ENCODE results near the gene KIF26B. TPM values are rescaled to one million over a fixed set of nuclear protein-coding genes. Genes with fewer than 3 reads are reported as not detected.
"Not testable (repeated sequence)": the region's sequence is repeated elsewhere in the genome, so short reads cannot be mapped to it uniquely, and the experiment has no call there.

KIF26B gene
- total RNA-seq, 1 donor from 2014 or later: 0.49 TPM

DNA sequence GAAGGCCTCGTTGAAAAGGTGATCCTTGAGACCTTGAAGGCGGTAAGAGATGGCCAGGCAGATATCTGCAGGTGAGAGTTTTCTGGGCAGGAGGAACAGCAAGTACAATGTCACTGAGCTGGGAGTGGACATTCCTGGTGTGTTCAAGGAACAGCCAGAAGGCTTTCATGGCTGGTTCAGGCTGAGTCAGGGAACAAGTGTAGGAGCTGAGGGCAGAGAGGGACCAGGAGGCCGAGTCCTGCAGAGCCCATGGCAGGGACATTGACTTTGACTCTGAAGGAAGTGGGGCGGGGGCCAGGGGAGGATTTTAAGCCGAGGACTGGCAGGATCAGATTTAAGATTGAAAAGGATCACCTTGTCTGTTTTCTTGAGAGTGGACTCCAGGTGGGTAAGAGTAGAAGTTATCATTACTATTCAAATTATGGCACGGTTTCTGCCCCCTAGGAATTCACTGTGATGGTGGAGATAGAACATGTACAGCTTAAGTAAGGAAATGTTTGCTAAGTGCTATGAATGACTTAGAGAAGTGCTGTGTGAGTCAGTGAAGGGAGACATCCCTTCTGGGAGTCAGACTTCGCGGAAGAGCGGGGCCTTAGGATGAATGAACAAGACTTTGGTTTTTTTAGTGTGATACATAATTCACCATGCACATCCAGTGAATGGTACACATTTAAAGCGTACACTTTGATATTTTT, 202.3 kb downstream of the KIF26B start:
- Histone ChIP-seq H3K9me3 (no peaks in the 10 kb centered on the region), H3K4me3 (no peak overlapping the region), H3K36me3 (no peaks in the 10 kb centered on the region), H3K27ac (no peak overlapping the region), H3K4me1 (no peaks in the 10 kb centered on the region), H3K27me3 (no peaks in the 10 kb centered on the region)
- intact Hi-C loops (cut with DNase I): no loop called here
- no peak for DNase-seq (ENCODE audit: extremely low spot score in 2 of 2)
- TF ChIP-seq POLR2AphosphoS5 (IDR thresholded peaks at IDR 0.05; ENCODE audit: insufficient read depth in 1 of 2, low read depth in 1 of 2): no peak
- TF ChIP-seq, protein P1, sequence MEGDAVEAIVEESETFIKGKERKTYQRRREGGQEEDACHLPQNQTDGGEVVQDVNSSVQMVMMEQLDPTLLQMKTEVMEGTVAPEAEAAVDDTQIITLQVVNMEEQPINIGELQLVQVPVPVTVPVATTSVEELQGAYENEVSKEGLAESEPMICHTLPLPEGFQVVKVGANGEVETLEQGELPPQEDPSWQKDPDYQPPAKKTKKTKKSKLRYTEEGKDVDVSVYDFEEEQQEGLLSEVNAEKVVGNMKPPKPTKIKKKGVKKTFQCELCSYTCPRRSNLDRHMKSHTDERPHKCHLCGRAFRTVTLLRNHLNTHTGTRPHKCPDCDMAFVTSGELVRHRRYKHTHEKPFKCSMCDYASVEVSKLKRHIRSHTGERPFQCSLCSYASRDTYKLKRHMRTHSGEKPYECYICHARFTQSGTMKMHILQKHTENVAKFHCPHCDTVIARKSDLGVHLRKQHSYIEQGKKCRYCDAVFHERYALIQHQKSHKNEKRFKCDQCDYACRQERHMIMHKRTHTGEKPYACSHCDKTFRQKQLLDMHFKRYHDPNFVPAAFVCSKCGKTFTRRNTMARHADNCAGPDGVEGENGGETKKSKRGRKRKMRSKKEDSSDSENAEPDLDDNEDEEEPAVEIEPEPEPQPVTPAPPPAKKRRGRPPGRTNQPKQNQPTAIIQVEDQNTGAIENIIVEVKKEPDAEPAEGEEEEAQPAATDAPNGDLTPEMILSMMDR (IDR thresholded peaks at IDR 0.05): no peak
- no peak for TF ChIP-seq POLR2A (IDR thresholded peaks at IDR 0.05)

DNA sequence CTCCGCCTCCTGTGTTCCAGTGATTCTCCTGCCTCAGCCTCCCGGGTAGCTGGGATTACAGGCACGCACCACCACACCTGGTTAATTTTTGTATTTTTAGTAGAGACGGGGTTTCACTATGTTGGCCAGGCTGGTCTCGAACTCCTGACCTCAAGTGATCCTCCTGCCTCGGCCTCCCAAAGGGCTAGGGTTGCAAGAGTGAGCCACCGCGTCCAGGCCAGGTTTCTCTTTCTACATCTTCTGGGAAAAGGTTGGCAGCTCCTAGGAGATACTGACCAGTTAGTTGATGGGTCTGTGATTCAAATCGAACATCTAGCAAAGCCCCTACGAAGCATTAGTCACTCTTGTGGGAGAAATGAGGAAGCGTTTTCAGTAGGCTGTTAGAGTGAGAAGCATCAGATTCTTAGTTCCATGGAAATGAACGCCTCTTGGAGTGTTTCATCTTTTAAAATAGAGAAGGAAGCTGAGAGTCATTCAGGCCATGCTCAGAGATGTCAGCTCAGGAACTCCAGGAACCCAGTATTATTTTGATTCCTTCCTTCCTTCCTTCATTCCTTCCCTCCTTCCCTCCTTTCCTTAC, 204.4 kb downstream of the KIF26B start:
- H3K9me3 ChIP-seq; H3K4me1 ChIP-seq; H3K36me3 ChIP-seq; intact Hi-C loops (cut with DNase I); DNase-seq (ENCODE audit: extremely low spot score in 2 of 2); H3K27ac ChIP-seq; H3K4me3 ChIP-seq; H3K27me3 ChIP-seq: not testable (repeated sequence)

DNA sequence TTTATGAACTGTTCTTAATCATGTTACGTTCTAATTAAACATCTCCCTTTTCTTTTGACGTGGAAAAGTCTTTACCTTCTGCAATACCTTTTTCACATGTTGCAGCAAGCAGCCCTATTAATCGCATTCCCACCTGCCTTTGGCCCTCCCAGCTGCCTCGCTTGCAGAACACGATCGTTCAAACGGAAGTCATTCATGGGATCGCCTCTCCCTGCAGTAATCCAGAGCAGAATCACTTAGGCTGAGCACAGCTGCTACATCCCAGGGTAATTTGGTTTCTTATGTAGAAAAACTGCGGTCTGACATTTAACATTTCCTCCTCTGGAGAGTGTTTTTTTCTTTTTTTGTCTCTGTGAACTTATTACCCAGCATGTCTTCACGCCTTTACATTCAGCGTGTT, 206.3 kb downstream of the KIF26B start:
- intact Hi-C loops (cut with DNase I): no loop called here
- Histone ChIP-seq H3K9me3 (no peaks in the 10 kb centered on the region), H3K27me3 (no peaks in the 10 kb centered on the region), H3K36me3 (no peaks in the 10 kb centered on the region), H3K4me1 (no peaks in the 10 kb centered on the region), H3K4me3 (no peak overlapping the region), H3K27ac (no peak overlapping the region)
- TF ChIP-seq POLR2AphosphoS5 (IDR thresholded peaks at IDR 0.05; ENCODE audit: insufficient read depth in 1 of 2, low read depth in 1 of 2) (no peak), POLR2A (IDR thresholded peaks at IDR 0.05) (no peak)
- TF ChIP-seq, protein P1 (IDR thresholded peaks at IDR 0.05): no peak
- DNase-seq (ENCODE audit: extremely low spot score in 2 of 2): no peak

DNA sequence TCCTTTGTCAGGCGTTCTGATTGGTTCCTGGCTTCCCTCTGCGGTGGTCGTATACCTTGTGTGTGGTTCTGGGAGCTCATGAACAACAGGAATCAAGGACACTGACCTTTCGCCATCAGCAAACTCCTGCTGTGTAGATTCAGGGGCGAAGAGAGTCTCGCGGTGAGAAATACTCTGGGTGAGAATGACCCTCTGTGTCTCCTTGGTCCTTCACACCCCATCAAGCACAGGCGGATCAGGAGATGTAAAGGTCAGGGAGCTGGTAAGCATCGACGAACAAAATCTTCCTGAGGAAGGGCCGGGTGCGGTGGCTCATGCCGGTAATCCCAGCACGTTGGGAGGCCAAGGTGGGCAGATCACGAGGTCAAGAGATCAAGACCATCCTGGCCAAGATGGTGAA, 207.2 kb downstream of the KIF26B start:
- no peaks in the 10 kb centered on the region for H3K36me3 ChIP-seq
- no peak for DNase-seq (ENCODE audit: extremely low spot score in 2 of 2)
- intact Hi-C loops (cut with DNase I): no loop called here
- H3K27me3 ChIP-seq: no peaks in the 10 kb centered on the region
- TF ChIP-seq POLR2AphosphoS5 (IDR thresholded peaks at IDR 0.05; ENCODE audit: insufficient read depth in 1 of 2, low read depth in 1 of 2): no peak
- no peak for TF ChIP-seq POLR2A (IDR thresholded peaks at IDR 0.05)
- TF ChIP-seq, protein P1 (IDR thresholded peaks at IDR 0.05): no peak
- no peaks in the 10 kb centered on the region for H3K9me3 ChIP-seq
- H3K4me1 ChIP-seq: no peaks in the 10 kb centered on the region
- no peak overlapping the region for H3K27ac ChIP-seq
- H3K4me3 ChIP-seq: no peak overlapping the region

DNA sequence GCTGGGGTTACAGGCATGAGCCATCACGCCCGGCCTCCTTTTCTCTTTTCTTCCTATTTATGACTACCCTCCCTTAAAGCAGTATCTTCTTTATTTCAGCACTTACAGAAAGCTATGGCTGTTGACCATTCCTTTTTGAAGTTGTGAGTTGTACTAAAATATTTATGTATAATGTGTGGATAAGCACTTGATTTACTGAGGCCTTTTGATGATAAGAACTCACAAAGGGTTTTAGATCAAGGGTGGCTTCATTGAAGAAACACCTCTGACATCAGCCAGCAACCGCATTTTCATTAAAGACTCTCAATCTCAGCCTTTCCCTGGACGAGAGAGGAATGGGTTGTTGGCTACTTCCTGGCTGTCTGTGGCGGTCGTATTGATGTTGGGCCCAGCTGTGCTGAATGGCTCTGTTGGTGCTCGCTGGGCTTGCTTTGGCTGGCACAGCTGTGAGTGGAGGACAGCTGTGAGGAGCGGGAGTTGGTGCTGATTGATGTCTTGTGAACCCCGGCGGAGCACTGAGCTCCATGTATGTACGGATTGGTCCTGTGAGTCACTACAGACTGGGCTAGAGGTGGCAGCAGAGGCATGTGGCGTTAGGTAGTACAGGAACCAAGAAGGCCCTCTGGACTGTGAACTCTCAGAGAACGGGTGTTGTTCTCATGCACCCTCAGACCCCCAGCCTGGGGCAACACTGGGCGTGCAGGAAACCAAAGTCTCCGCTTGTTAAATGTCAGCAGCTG, 208.8 kb downstream of the KIF26B start:
- Histone ChIP-seq H3K27me3 (no peaks in the 10 kb centered on the region), H3K4me3 (no peak overlapping the region), H3K27ac (no peak overlapping the region), H3K9me3 (no peaks in the 10 kb centered on the region), H3K36me3 (no peaks in the 10 kb centered on the region), H3K4me1 (no peaks in the 10 kb centered on the region)
- no peak for DNase-seq (ENCODE audit: extremely low spot score in 2 of 2)
- TF ChIP-seq POLR2AphosphoS5 (IDR thresholded peaks at IDR 0.05; ENCODE audit: insufficient read depth in 1 of 2, low read depth in 1 of 2) (no peak), POLR2A (IDR thresholded peaks at IDR 0.05) (no peak)
- TF ChIP-seq, protein P1 (IDR thresholded peaks at IDR 0.05): no peak
- intact Hi-C loops (cut with DNase I): no loop called here
